ENCODE data around the gene C19orf53. TPM values are rescaled to one million over a fixed set of nuclear protein-coding genes. Genes with fewer than 3 reads are reported as not detected.

The C19orf53 gene
- total and polyA plus RNA-seq, 10 of the 15 experiments (the other 5 are each of a cell fraction or from before 2014, with no cell fraction given), result 109 to 449 (median 218) TPM

DNA sequence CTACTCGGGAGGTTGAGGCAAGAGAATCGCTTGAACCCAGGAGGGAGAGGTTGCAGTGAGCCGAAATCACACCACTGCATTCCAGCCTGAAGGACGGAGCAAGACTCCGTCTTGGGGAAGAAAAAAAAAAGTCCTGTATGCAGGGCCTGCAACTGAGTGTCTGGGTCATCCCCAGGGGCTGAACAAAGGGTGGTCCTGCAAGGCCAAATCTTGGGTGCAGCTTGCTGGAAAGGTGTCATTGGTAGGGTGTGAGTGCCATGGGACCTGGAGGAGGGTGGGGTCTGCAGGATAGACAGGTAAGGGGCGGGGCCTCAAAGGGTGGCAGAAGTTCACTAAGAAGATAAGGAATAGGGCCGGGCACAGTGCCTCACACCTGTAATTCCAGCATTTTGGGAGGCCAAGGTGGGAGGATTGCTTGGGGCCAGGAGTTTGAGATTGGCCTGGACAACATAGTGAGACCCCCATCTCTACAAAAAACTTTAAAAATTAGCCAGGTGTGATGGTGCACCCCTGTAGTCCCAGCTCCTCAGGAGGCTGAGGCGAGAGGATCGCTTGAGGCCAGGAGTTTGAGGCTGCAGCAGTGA, 52.5 kb downstream of the C19orf53 start:
- no peak overlapping the region for H3K9ac ChIP-seq (ENCODE audit: control insufficient read depth, insufficient read depth, low read length)
- no peak for ATAC-seq
- TF ChIP-seq JUND (IDR thresholded peaks at IDR 0.05; ENCODE audit: low read depth, low read length), result no peak
- TF ChIP-seq EP300 (IDR thresholded peaks at IDR 0.05; ENCODE audit: borderline replicate concordance in 1 of 2, control insufficient read depth in 1 of 2, low read depth in 2 of 2, low read length in 2 of 2), result no peak
- TF ChIP-seq BRCA1 (IDR thresholded peaks at IDR 0.05; ENCODE audit: low read depth, low read length), result no peak
- TF ChIP-seq ATF7 (IDR thresholded peaks at IDR 0.05; ENCODE audit: low read depth), result no peak
- TF ChIP-seq NR2C1 (IDR thresholded peaks at IDR 0.05), result no peak
- TF ChIP-seq BHLHE40 (IDR thresholded peaks at IDR 0.05; ENCODE audit: borderline replicate concordance in 1 of 2, low read depth in 2 of 2, low read length in 1 of 2), result no peak
- TF ChIP-seq ESRRA (IDR thresholded peaks at IDR 0.05; ENCODE audit: low read length), result no peak
- no peak for TF ChIP-seq RELA (IDR thresholded peaks at IDR 0.05; ENCODE audit: borderline replicate concordance, partially characterized antibody)
- TF ChIP-seq SPI1 (IDR thresholded peaks at IDR 0.05; ENCODE audit: borderline replicate concordance, insufficient read depth, low read depth, low read length), result no peak
- no peak for TF ChIP-seq BMI1 (IDR thresholded peaks at IDR 0.05; ENCODE audit: borderline replicate concordance)
- TF ChIP-seq ZNF217 (IDR thresholded peaks at IDR 0.05), result no peak
- no peak for TF ChIP-seq HCFC1 (IDR thresholded peaks at IDR 0.05; ENCODE audit: low read length)
- CTCF ChIA-PET, result interaction anchor here (1.5 kb wide), 1 partner anchor 20 kb away, joined by 3 read pairs; no protein-coding TSS in a partner anchor
- no peak overlapping the region for H2AFZ ChIP-seq (ENCODE audit: control insufficient read depth, low read depth, low read length)
- in situ Hi-C loops (cut with MboI) (no loop called here), intact Hi-C loops (cut with micrococcal nuclease; ENCODE audit: unreplicated experiment) (no loop called here)
- no TSS peak for BruUV-seq (replicated peaks)
- H3K27me3 ChIP-seq (replicated peaks in 1 of 2; ENCODE audit: control insufficient read depth in 2 of 2, insufficient read depth in 2 of 2, low read length in 1 of 2), result no peaks in the 10 kb centered on the region
- H3K36me3 ChIP-seq (ENCODE audit: control insufficient read depth in 2 of 2, insufficient read depth in 2 of 2, low read length in 1 of 2), result no peaks in the 10 kb centered on the region
- no peak for FAIRE-seq
- H3K79me2 ChIP-seq (ENCODE audit: control insufficient read depth, insufficient read depth, low read length), result no peaks in the 10 kb centered on the region
- POLR2A ChIA-PET, result no interaction called here
- no peaks in the 10 kb centered on the region for H3K9me3 ChIP-seq (replicated peaks; ENCODE audit: control insufficient read depth, insufficient read depth, low read length)
- no peaks in the 10 kb centered on the region for H4K20me1 ChIP-seq (ENCODE audit: control insufficient read depth, insufficient read depth)
- RAD21 ChIA-PET (ENCODE audit: unreplicated experiment), result interaction anchor here (1.2 kb wide), 1 partner anchor 36 kb away, joined by 4 read pairs; no protein-coding TSS in a partner anchor
- H3K27ac ChIP-seq (ENCODE audit: control insufficient read depth, insufficient read depth), result no peak overlapping the region
- no peaks in the 10 kb centered on the region for H3K4me1 ChIP-seq (ENCODE audit: control insufficient read depth, insufficient read depth, low read length)
- H3K4me2 ChIP-seq (ENCODE audit: control insufficient read depth, insufficient read depth), result no peak overlapping the region
- SMC1A ChIA-PET (ENCODE audit: uncharacterized antibody, unreplicated experiment), result interaction anchor here (1.1 kb wide), 1 partner anchor 148 kb away, joined by 4 read pairs; no protein-coding TSS in a partner anchor
- 79% methylated on average over 9 of the region's 9 CpGs for WGBS (ENCODE audit: insufficient coverage, insufficient replicate concordance, low lambda C conversion rate, missing lambda C conversion rate)
- DNase-seq (ENCODE audit: low read depth, low spot score), result no peak
- H3K4me3 ChIP-seq, result no peak overlapping the region

All from GM12878 (cell line).